GM12891 (cell line): ENCODE data around the gene CPA5.

Experiments
- DNase-seq: peaks from one replicate; pipeline ENCODE4 v3.0.0; 2011; ENCODE audit warnings: low spot score; ENCODE audit not compliant: insufficient read length
- FAIRE-seq: peaks from 2 replicates; lab custom pipeline; 2011; peaks lifted over from hg19 to GRCh38; lab: Jason Lieb, UNC
- PAX5 ChIP-seq: IDR thresholded peaks from 2 replicates; pipeline ENCODE4 v1.6.1; 2011; ENCODE audit warnings: low read length, moderate library complexity, mild to moderate bottlenecking; ENCODE audit not compliant: insufficient read depth, severe bottlenecking
- POLR2A ChIP-seq: IDR thresholded peaks from 2 replicates; pipeline ENCODE4 v1.6.1; 2011; ENCODE audit warnings: low read depth, low read length, control low read depth
- POLR2AphosphoS5 ChIP-seq: IDR thresholded peaks from 2 replicates; pipeline ENCODE4 v1.6.1; 2011; ENCODE audit warnings: low read depth, low read length, control low read depth
- POU2F2 ChIP-seq: IDR thresholded peaks from 2 replicates; pipeline ENCODE4 v1.6.1; 2011; ENCODE audit warnings: low read depth, mild to moderate bottlenecking, control low read depth, low read length, moderate library complexity
- SPI1 ChIP-seq: IDR thresholded peaks from 2 replicates; pipeline ENCODE4 v1.6.1; 2011; ENCODE audit warnings: low read depth, low read length, control low read depth
- TAF1 ChIP-seq: IDR thresholded peaks from 2 replicates; pipeline ENCODE4 v1.6.1; 2011; ENCODE audit warnings: low read depth, low read length, control low read depth

The CPA5 gene

DNA sequence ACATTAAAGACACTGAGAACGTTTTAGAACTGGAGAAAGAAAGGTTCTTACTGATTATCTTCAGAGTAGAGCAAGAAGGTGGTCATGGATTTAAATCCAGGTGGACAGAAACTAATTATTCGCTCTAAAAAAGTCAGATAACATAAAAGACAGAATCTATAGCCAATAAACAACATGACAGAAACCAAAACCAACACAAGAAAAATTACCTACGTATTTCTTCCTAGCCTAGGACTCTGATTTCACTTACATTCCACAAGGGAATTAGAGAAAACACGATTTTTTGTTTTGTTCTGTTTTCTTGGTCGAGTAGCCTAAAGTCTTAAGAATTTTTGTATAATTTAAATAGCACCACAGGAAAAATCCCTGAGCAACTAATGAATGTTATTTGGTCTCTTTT is 50.8 kb downstream of the CPA5 start:
- DNase-seq (no peak), FAIRE-seq (no peak)
- TF ChIP-seq SPI1 (no peak), PAX5 (no peak), POLR2A (no peak), TAF1 (no peak), POU2F2 (no peak), POLR2AphosphoS5 (no peak)

DNA sequence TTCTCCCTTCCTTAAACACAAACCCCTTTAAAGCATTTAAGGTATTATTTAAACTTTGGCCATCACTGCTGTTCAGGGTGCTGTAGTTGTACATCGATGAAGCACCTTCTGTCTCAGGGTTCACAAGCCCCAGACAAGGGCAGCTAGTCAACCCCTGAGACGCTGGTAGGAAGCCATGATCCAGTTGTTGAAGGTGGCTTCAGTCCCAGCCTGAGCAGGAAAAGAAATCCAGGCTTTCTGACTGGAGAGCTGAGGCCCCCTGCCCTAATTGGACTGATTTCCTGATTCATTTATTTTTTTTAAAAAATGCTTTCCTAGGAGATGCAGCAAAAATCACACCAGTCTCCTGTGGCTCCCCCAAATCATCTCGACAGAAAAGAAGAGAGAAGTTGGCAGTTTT is 51.5 kb downstream of the CPA5 start:
- FAIRE-seq (no peak), DNase-seq (no peak)
- TF ChIP-seq POU2F2 (no peak), PAX5 (no peak), TAF1 (no peak), SPI1 (no peak), POLR2A (no peak), POLR2AphosphoS5 (no peak)

DNA sequence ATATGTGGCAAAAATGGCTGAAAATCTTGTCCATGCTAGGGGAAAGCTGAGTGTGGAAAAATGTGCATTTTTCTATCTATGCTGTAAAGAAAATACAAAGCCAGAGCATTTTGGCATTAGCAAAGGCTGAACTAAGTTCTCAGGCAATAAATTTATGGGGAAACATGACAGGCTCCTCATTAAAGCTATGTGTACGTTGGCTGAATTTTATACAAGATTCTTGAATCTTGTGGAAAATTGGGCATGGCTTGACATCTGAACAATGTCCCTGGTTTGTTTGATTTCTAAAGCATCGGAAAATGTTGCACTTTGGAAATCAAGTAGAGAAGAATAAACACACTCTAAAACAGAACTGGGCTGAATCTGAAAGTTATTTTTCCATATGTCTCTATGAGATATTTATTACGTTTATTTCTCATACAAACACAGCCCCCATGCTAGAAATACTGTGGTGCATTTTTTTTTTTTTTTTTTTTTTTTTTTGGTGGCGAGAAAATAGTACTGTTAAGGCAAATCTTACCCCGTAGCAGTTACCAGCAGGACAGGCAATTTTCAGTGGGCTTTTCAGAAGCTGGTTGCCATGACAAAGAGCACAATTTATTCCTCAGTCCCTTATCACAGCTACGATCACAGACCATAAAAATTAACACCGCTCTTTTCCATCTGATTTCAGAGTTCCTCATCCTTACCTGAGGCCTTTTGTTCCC is 52.6 kb downstream of the CPA5 start:
- DNase-seq (no peak), FAIRE-seq (no peak)
- TF ChIP-seq SPI1 (no peak), TAF1 (no peak), POLR2A (no peak), POU2F2 (no peak), POLR2AphosphoS5 (no peak), PAX5 (no peak)

DNA sequence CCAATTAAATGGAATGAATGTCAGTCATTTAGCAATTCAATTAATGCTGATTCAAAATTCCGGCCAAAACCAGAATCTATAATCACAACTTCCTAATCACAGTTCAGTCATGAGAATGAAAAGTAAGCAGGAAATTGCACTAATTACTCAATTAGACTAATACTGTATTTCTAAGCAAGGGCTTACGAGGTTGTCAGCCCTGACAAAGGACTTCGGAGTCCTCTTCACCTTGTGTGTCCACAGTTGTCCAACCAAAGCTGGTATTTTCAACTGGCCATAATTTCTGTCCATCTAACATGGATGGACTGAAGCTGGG is 53.1 kb downstream of the CPA5 start:
- FAIRE-seq (no peak), DNase-seq (no peak)
- TF ChIP-seq POLR2AphosphoS5 (no peak), TAF1 (no peak), POLR2A (no peak), PAX5 (no peak), SPI1 (no peak), POU2F2 (no peak)

DNA sequence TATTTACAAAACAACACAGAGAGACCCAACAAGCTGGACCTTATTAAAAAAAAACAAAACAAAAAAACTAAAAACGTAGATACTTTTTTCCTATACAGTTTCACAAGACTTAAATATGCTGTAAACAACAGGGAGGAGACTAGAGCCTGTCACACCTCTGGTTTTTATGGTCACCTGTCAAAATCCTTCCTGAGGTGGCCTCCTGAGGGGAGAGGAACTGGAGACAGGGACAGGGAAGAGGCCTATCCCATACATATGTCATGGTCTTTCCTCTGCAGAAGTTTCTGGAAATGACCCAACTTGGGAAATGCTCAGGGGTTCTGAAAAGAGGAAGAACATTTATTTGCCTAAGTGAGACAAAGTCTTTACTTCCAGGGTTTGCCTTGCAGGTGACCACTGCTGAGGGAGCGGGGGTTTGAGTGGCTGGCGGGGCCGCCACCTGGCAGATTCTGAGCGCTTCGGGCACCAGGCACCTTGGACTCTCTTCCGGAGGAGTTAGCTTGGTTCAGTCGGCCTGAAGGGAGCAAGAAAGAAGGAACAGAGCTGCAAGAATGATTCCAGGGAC is 54.0 kb downstream of the CPA5 start:
- TF ChIP-seq POLR2A, result no peak
- no peak for TF ChIP-seq SPI1
- TF ChIP-seq POU2F2, result no peak
- no peak for TF ChIP-seq TAF1
- TF ChIP-seq POLR2AphosphoS5, result no peak
- TF ChIP-seq PAX5, result no peak
- no peak for FAIRE-seq
- DNase-seq, result no peak

DNA sequence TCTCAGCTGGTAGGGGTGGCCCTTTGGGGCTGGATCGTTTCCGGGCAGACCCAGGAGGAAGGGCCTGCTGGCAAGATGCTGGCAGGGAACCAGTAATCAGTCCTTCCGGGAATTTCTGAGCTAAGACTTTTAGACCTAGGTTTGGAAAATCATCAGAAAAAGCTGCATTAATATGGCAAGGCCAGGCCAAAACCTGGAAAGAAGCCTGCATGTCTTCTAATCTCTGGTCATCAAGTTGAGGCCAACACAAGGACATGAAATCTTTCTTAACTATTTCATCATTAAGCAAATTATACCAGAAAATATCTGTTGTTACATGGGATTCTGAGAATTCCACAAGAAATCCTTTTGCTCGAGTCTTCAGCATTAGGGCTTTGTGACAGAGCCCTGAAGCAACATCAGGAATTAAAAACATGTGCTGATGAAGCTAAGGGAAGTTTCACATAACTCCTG is 55.5 kb downstream of the CPA5 start:
- FAIRE-seq (no peak), DNase-seq (no peak)
- no peak for TF ChIP-seq POLR2AphosphoS5
- TF ChIP-seq POLR2A, result no peak
- TF ChIP-seq PAX5, result no peak
- no peak for TF ChIP-seq TAF1
- TF ChIP-seq POU2F2, result no peak
- TF ChIP-seq SPI1, result no peak

DNA sequence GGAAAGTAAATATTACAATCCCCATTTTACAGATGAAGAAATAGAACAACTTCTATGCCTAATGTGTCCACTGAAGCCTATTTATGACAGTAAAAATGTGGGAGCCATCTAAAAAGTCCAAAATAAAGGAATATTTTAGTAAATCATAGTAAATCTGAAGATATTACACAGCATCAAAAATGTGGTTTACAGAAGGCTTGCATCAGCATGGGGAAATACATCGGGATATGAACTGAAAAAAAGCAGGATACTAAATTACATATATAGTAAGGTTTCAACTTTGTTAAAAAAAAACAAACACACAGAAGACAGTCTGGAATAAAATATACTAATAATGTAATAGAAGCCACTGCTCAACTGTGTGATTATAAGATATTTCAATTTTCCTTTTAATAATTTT is 56.5 kb downstream of the CPA5 start:
- DNase-seq (no peak), FAIRE-seq (no peak)
- TF ChIP-seq POLR2AphosphoS5 (no peak), POU2F2 (no peak), SPI1 (no peak), PAX5 (no peak), POLR2A (no peak), TAF1 (no peak)

DNA sequence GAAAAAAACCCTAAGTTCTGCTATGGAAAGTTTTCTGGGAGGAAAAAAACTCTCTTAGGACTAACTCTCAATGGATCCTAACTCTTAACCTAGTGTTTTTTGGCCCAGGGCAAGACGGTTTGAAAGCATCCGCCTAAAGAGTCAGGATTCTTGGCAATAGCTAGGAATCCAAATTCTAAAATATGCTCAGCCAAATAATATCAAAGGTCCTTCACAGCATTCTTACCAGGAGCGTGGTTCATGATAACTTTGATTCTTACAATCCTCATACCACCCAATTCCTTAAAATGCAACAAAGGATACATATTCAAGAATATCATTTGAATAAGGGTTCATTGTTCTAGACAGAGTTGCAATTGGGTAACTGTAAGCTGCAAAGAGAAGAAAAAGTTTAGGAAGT is 57.0 kb downstream of the CPA5 start:
- TF ChIP-seq POLR2A (no peak), POLR2AphosphoS5 (no peak), PAX5 (no peak), TAF1 (no peak)
- DNase-seq (no peak), FAIRE-seq (no peak)

DNA sequence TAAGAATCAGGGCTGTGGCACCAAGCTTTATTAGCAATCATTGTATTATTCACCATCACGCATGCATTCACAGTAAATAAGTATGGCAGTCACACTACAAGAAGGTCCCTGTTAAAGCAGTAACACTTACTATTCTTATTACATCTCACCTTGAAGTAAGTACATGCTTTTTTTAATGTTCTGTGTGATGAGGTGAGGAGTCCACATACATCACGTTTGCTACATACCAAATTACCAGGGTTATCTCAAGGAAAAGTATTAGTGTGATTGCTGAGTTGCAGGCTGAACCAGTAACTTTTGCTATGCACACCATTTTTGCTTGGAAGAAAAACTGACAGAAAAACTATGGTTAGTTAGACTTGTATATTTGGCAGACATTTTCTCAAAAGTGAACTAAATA is 60.4 kb downstream of the CPA5 start:
- FAIRE-seq (peak; percentile 45), DNase-seq (no peak)
- no peak for TF ChIP-seq TAF1
- no peak for TF ChIP-seq SPI1
- TF ChIP-seq POLR2A, result no peak
- no peak for TF ChIP-seq PAX5
- no peak for TF ChIP-seq POU2F2
- TF ChIP-seq POLR2AphosphoS5, result no peak
